CD4-positive, alpha-beta T cell treated with Interleukin-4 for 1 hour (primary cell): ENCODE results near the gene AFF3.

Experiments used
- DNase-seq, 2 donors: peaks; one replicate each; pipeline ENCODE4 v3.0.0-alpha.2; 2020 to 2022

Gene AFF3

GRCh38 chr2:99726691-99727090 lies 415.7 kb downstream of the AFF3 start:
- no peak for DNase-seq

- no peak for DNase-seq
Observed at GRCh38 chr2:99725820-99726219, 416.6 kb downstream of the AFF3 start.

DNA sequence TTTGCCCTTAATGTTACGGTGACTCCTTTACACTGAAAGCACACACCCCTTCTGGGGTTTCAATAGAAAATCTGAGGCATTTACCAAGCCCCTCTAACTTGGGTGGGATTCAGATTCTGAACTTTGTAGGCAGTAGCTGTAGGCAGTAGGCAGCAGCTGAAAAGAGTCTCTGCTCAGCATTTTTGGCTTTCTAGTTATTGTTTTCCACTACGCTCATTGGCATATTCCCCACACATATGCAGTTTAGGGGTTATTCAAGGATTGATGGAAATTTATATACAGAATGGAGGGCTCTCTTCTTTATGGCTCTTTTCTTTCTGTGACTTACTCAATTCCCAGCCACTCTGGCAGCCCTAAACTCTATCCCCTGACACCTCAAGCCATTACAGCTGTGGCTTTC lies 419.9 kb downstream of the AFF3 start:
- DNase-seq, result no peak

GRCh38 chr2:99719102-99719501 lies 423.3 kb downstream of the AFF3 start:
- no peak for DNase-seq

GRCh38 chr2:99715956-99716355 lies 426.4 kb downstream of the AFF3 start:
- DNase-seq, result no peak

GRCh38 chr2:99714349-99714748 lies 428.0 kb downstream of the AFF3 start:
- DNase-seq, result no peak

- DNase-seq, result no peak
Observed at GRCh38 chr2:99711144-99711543, 431.2 kb downstream of the AFF3 start.

- no peak for DNase-seq
Observed at GRCh38 chr2:99710721-99711120, 431.7 kb downstream of the AFF3 start.

GRCh38 chr2:99709229-99709628 lies 433.2 kb downstream of the AFF3 start:
- DNase-seq, result no peak

GRCh38 chr2:99708231-99708630 lies 434.2 kb downstream of the AFF3 start:
- DNase-seq, result no peak

DNA sequence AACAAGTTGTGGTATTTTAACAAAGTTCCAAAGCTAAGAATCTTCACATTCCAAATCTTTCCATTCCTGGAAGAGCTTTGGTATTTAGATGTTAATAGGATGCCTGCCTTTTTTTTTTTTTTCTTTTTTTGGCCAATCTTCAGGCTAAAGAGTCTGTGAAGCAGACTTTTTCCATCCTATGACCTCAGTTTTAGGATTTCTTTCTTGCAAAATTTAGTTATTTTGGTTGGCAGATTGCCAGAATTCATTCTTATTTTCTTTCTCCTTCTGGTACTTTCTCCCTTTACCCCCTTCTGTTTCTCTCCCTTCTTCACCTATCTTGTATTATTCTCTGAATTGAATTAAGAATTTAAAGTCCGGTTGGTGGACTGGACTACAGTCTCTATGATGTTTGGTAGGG lies 434.8 kb downstream of the AFF3 start:
- DNase-seq, result no peak

GRCh38 chr2:99706735-99707134 lies 435.7 kb downstream of the AFF3 start:
- DNase-seq, result no peak

- no peak for DNase-seq
Observed at GRCh38 chr2:99701503-99701902, 440.9 kb downstream of the AFF3 start.

DNA sequence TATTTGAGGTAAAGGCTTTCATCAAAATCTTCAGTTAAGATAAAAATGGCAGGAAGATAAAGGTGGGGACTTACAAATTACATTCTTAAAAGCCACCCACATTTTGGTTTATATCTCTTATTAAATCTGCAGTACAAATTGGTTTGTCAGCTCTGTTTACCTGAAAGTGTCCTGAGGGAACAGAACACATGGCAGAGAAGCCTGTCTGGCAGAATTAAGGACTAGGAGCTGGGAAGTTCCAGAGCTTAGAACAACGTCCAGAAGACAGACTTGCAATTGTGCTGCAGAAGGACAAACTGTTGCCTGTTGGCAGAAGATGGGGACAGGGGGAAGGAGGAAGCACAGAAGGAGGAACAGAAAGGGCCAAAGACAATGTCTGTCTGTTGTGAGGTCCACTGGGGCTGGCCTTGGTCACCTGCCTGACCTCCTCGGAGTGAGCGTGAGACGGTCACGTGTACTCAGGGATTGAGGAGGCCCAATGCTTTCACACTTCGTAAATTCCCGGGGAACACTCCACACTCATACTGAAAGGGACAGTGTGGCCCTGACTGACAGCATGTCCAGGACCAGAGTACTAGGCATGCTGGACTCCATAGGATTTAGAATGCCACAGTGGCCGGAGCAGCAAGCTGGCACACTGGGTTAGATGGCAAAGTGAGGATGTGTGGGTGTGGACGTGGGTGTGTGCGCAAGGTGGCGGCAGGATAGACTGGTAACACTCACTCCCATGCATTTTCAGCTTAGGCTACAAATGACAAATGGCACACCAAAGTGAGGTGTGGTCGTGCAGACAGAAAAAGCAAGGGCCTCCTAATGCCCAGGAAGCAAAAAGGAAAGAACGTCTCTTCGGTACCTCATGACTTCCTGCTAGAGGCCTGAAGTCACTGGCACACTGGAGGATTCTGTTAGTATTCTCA lies 441.6 kb downstream of the AFF3 start:
- DNase-seq, result no peak

- DNase-seq, result no peak
Observed at GRCh38 chr2:99698896-99699295, 443.5 kb downstream of the AFF3 start.

GRCh38 chr2:99697811-99698568 lies 444.4 kb downstream of the AFF3 start:
- DNase-seq, result no peak

- no peak for DNase-seq
Observed at GRCh38 chr2:99695944-99696253, 446.5 kb downstream of the AFF3 start.

DNA sequence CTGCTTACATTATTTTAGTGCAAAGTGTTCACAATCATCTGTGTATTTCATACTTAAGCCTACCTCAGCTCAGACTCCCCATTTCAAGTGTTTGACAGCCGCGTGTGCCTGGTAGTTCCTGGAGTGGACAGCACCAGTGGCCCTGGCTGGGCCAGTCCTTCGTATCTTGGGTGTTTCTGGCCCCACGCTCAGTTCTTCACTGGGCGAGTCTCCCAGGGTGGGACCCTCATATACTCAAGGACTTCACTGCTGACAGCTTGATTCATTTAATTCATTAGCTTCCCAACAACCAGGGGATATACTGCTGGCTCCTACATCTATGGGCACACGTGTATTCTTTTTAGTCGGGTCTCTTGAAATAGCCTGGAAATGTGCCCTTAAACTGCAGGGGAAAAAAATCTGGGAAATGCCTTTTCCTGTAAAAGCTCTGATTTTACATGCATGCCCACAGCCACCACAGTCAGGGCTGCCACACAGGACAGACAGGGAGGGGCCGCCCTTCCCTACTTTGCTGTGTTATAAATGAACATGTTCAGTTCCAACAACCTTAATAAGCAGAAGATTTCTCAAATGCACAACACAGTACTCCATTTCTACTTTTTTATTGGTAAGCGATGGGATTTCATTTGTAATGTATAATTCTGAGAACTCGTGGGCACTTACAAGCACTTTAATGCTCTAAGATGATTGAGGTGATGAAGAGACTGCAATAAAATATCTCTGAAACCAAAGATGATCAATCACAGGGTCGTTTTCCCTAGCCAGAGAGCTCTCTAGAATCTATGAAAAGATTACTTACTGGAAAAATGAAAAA lies 447.1 kb downstream of the AFF3 start:
- DNase-seq, result no peak

- no peak for DNase-seq
Observed at GRCh38 chr2:99694331-99694730, 448.1 kb downstream of the AFF3 start.

GRCh38 chr2:99692785-99693184 lies 449.6 kb downstream of the AFF3 start:
- DNase-seq, result no peak

DNA sequence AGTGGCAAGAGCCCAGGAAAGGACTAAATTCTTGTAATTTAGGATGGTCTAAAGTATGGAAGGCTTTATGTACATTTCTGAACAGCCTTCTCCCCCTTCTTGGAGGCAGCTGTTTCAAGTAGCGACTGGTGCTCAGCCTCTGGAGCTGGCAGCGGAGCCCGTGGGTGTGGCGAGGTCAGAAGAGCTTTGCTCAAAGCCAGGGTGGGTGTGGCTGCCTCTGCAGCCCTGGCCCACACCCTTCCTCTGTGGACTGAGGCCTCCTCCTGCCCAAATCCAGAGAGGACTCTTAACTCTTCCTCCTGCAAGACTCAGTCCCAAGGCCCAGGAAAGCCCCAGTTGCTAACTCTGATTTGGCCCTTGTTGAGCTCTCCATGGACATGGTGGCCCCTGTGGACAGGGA lies 450.5 kb downstream of the AFF3 start:
- DNase-seq, result no peak

DNA sequence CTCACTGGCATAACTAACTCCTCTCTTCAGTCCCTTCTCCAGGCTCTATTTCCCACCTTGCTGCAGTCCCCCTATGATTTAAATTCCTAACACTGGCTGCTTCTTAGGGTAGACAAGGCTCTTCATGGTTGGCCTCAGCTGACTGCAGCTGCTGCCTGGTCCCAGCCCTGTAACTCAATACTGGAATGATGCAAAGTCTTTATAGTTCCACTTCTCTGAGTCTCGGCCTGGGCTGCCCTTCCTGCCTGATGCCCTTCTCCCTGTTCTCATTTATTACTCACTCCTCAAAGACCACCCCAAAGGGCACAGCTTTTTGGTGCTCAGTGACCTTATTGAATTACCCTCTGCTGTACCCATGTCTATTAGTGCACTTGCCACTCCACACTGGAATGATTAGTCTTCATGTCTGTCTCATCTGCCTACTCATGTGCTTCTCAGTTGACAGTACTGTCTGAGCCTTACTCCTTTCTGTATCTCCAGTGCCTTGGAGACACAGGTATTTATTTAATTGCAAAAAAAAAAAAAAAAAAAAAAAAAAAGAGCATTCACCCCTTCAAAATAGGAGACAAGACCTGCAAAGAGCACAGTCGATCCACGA lies 453.1 kb downstream of the AFF3 start:
- no peak for DNase-seq

DNA sequence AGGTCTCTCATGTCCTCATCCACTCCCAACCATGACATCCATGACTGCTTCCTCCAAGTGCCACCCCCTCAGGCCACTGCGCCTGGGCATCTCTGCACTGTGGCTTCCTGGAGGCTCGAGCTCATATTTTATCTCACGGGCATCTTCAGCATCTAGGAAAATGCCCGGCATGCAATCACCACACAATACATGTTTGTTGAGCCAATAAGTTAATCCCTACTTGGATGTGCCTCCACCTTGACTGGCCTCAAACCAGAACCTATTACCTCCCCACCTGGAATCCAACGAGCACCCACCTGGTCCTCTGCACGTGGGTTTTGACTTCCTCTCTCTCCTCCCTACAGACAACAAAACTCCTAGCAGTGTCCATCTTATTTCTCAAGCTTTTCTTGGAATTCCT lies 453.7 kb downstream of the AFF3 start:
- no peak for DNase-seq
